GM21447 (cell line): ENCODE data around the gene FOXO1.

Source experiments
- ATAC-seq: cut with Tn5 transposase; IDR thresholded peaks from one replicate; pipeline ENCODE4 v1.9.1; 2021; ENCODE audit not compliant: unreplicated experiment

The FOXO1 gene

GRCh38 chr13:40640202-40640601 lies 26.2 kb downstream of the FOXO1 start:
- no peak for ATAC-seq

- no peak for ATAC-seq
These were observed 27.2 kb downstream of the FOXO1 start for GRCh38 chr13:40639221-40639681.

- ATAC-seq, result no peak
These were observed 28.8 kb downstream of the FOXO1 start for GRCh38 chr13:40637643-40638042.

- no peak for ATAC-seq
These were observed 31.0 kb downstream of the FOXO1 start for GRCh38 chr13:40635315-40635995.

GRCh38 chr13:40632915-40633314 lies 33.5 kb downstream of the FOXO1 start:
- no peak for ATAC-seq

GRCh38 chr13:40631605-40632004 lies 34.8 kb downstream of the FOXO1 start:
- ATAC-seq, result no peak

GRCh38 chr13:40629678-40630384 lies 36.6 kb downstream of the FOXO1 start:
- peak; percentile 78 for ATAC-seq

GRCh38 chr13:40626977-40627376 lies 39.5 kb downstream of the FOXO1 start:
- ATAC-seq, result no peak

- ATAC-seq, result no peak
These were observed 39.9 kb downstream of the FOXO1 start for GRCh38 chr13:40626561-40626960.

GRCh38 chr13:40624986-40625385 lies 41.5 kb downstream of the FOXO1 start:
- ATAC-seq, result no peak

GRCh38 chr13:40624383-40624782 lies 42.1 kb downstream of the FOXO1 start:
- ATAC-seq, result no peak

- ATAC-seq, result no peak
These were observed 43.7 kb downstream of the FOXO1 start for GRCh38 chr13:40622761-40623160.

- ATAC-seq, result no peak
These were observed 44.2 kb downstream of the FOXO1 start for GRCh38 chr13:40622246-40622645.

GRCh38 chr13:40619479-40619814 lies 47.0 kb downstream of the FOXO1 start:
- no peak for ATAC-seq

GRCh38 chr13:40618581-40619478 lies 47.6 kb downstream of the FOXO1 start:
- no peak for ATAC-seq

- ATAC-seq, result no peak
These were observed 48.6 kb downstream of the FOXO1 start for GRCh38 chr13:40617801-40618356.

- no peak for ATAC-seq
These were observed 50.8 kb downstream of the FOXO1 start for GRCh38 chr13:40615619-40616018.

- ATAC-seq, result no peak
These were observed 52.5 kb downstream of the FOXO1 start for GRCh38 chr13:40613914-40614313.

- peak; percentile 93 for ATAC-seq
These were observed 53.1 kb downstream of the FOXO1 start for GRCh38 chr13:40613192-40613818.

GRCh38 chr13:40612041-40612440 lies 54.4 kb downstream of the FOXO1 start:
- no peak for ATAC-seq

- no peak for ATAC-seq
These were observed 54.8 kb downstream of the FOXO1 start for GRCh38 chr13:40611635-40612034.
